ENCODE measurements around the gene SLC2A13.
"Not testable (repeated sequence)": the region's sequence is repeated elsewhere in the genome, so short reads cannot be mapped to it uniquely, and the experiment has no call there.

The SLC2A13 gene

GRCh38 chr12:40034156-40034555 is 71.7 kb downstream of the SLC2A13 start:
- no peak for DNase-seq

- no peak for DNase-seq
These were observed 72.6 kb downstream of the SLC2A13 start for GRCh38 chr12:40033242-40033630.

GRCh38 chr12:40032433-40033241 is 73.2 kb downstream of the SLC2A13 start:
- no peak for DNase-seq

- DNase-seq = no peak
These were observed 73.9 kb downstream of the SLC2A13 start for GRCh38 chr12:40031965-40032364.

GRCh38 chr12:40030970-40031369 is 74.9 kb downstream of the SLC2A13 start:
- not testable (repeated sequence) for DNase-seq

- DNase-seq = no peak
These were observed 77.6 kb downstream of the SLC2A13 start for GRCh38 chr12:40028296-40028695.

- DNase-seq = no peak
These were observed 83.0 kb downstream of the SLC2A13 start for GRCh38 chr12:40022850-40023249.

- no peak for DNase-seq
These were observed 85.6 kb downstream of the SLC2A13 start for GRCh38 chr12:40020261-40020691.

- DNase-seq = no peak
These were observed 88.4 kb downstream of the SLC2A13 start for GRCh38 chr12:40017488-40017887.

- no peak for DNase-seq
These were observed 88.9 kb downstream of the SLC2A13 start for GRCh38 chr12:40016980-40017379.

GRCh38 chr12:40015881-40016280 is 90.0 kb downstream of the SLC2A13 start:
- DNase-seq = no peak

- DNase-seq = no peak
These were observed 90.5 kb downstream of the SLC2A13 start for GRCh38 chr12:40015345-40015744.

GRCh38 chr12:40013847-40014246 is 92.0 kb downstream of the SLC2A13 start:
- no peak for DNase-seq

- DNase-seq = no peak
These were observed 92.6 kb downstream of the SLC2A13 start for GRCh38 chr12:40013292-40013691.

- no peak for DNase-seq
These were observed 93.2 kb downstream of the SLC2A13 start for GRCh38 chr12:40012711-40013110.

- DNase-seq = no peak
These were observed 94.1 kb downstream of the SLC2A13 start for GRCh38 chr12:40011775-40012129.

- peak; percentile 33 for DNase-seq
These were observed 94.7 kb downstream of the SLC2A13 start for GRCh38 chr12:40010899-40011774.

GRCh38 chr12:40002178-40003169 is 103.4 kb downstream of the SLC2A13 start:
- DNase-seq = no peak

- no peak for DNase-seq
These were observed 104.5 kb downstream of the SLC2A13 start for GRCh38 chr12:40001406-40001805.

GRCh38 chr12:40000884-40001283 is 105.0 kb downstream of the SLC2A13 start:
- DNase-seq = no peak

GRCh38 chr12:39993268-39993667 is 112.6 kb downstream of the SLC2A13 start:
- DNase-seq = no peak
